GM19455 (cell line): Measurements from ENCODE around the gene EFNA2.

Experiments
- ATAC-seq: cut with Tn5 transposase; IDR thresholded peaks from one replicate; pipeline ENCODE4 v1.9.1; 2021; ENCODE audit not compliant: unreplicated experiment

The EFNA2 gene

DNA sequence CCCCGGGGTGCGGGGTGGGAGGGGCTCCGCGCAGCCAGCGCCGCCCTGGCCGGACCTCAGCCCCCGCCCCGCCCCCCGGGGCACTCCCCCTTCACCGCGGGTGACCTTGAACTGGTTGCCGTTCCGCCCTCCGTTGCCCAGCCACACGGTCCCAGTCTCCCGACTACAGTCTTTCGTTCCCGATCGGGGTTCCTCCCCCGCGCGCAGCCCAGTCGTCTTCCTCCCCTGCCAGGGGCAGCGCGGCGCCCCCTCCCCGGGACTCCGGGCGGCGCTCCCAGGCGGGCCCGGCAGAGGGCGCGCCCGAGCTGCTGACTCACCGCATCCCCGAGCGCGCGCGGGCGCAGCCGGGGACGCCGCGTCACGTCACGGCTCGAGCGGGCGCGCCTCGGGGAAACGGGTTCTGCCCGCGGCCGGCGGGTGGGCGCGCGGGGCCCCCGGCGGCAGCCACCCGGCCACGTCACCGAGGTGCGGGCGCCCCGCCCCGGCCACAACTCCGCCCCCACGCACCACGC is 36.8 kb upstream of the EFNA2 start:
- ATAC-seq, result peak; percentile 29

DNA sequence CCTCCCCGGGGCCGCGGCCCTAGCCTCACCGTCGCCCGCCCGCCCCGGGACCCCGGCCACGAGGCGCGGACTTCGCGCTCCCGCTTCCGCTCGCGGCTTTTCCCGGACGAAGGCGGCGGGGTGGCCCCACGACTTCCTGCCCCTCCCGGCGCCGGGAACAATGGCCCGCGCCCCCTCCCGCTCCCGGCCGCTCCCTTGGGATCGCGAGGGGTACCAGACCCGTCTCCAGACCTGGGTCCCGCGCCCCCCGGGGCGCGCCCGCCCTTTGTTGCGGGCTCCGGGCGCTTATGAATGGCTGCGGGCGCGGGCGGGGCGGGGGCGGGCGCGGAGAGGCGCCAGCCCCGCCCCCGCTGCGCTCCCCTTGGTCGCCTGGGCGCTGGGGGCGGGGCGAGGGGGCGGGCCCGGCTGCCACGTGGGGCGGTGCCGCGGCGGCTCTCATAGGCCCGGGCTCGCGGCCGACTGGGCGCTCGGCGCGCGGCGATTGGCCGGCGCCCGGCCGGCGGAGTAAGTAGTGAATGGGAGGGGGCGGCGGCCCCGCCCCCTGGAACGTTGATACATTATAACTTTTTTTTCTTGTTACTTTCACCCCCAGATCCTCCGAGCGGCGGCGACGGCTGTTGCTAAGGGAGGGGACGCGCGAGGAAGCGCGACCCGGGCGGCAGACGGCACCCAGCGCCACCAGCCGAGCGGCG is 36.2 kb upstream of the EFNA2 start:
- ATAC-seq, result peak; percentile 40

DNA sequence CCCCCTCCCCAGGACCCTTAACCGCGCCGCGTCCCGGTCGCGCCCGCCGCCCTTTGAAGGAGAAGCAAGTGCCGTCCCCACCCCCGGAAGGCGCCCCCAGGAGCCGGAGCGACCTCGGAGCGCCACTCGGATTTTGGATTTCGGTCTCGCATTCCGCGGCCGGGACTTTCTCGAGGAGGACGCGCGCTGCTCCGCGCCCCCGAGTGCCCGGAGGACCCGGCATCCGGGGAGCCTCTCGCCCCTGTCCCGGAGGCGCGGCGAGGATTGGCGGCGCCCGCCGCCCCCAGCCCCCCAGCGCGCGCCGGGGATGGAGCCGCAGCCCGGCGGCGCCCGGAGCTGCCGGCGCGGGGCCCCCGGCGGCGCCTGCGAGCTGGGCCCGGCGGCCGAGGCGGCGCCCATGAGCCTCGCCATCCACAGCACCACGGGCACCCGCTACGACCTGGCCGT is 35.7 kb upstream of the EFNA2 start:
- ATAC-seq, result no peak

DNA sequence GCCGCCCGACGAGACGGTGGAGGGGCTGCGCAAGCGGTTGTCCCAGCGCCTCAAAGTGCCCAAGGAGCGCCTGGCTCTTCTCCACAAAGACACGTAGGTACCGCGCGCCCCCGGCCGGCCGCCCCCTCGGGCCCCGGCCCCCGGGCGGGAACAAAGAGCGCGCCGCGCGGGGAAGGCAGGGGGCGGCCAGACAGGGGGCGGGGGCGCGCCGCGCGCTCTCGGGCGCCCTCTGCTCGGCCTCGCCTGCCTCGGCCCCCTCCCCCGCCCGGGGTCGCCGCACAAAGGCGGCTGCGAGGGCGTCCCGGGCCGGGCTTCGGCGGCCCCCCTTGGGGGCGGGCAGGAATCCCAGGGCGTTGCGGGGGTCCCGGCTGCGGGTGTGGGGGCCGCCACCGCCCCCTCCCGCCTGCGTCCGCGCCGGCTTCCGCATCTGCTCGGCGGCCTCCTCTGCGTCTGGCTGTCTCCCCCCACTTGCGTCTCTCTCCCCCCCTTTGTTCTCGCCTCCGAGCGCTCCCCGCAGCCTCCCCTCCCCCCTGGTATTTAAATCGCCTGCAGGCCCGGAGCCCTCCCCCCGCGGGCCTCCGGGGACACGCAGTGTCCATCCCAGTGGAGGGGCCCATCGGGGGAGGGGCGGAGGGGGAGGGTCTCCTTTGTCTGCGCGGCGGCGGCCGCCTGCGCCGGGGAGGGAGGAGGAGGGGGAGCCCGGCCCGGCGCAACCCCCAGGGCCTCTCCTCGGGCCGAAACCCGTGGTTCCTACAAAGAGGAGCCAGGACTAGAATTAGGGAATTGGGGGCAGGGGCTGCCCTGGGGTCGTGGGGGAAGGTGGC is 35.0 kb upstream of the EFNA2 start:
- ATAC-seq, result no peak

DNA sequence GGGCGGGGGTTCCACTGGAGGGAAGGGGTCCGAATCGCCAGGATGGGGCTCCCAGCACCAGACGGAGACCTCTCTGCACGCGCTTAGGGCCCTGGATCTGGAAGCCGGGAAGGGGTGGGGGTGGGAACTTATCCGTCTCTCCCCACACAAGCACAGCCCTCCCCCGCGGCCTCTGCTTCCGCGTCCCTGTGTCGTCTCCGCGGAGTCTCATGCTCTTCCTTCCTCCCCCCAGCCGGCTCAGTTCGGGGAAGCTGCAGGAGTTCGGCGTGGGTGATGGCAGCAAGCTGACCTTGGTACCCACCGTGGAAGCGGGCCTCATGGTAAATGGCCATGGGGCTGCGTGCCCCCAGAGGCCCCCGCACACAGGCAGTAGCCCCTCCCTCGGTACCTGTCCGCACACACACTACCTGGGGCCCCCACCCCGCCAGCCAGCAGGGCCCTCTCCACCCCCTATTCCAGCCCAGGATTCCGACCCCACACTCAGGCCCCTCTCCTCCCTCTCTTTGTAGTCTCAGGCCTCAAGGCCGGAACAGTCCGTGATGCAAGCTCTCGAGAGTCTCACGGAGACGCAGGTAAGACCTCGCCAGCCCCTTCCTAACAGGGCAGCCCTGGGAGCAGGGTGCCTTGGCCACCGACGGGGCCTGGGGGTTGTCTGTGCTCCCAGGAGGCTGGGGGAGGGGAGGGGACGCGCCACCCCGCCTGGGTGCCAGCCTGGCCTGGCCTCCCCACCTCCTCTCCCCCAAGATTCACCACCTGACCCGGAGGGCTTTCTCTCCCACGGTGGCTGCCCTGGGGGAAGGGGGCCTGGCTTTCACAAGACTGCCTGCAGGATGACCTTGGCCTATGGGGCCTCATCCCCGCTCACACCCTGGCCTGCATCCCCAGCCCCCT is 34.1 kb upstream of the EFNA2 start:
- no peak for ATAC-seq

DNA sequence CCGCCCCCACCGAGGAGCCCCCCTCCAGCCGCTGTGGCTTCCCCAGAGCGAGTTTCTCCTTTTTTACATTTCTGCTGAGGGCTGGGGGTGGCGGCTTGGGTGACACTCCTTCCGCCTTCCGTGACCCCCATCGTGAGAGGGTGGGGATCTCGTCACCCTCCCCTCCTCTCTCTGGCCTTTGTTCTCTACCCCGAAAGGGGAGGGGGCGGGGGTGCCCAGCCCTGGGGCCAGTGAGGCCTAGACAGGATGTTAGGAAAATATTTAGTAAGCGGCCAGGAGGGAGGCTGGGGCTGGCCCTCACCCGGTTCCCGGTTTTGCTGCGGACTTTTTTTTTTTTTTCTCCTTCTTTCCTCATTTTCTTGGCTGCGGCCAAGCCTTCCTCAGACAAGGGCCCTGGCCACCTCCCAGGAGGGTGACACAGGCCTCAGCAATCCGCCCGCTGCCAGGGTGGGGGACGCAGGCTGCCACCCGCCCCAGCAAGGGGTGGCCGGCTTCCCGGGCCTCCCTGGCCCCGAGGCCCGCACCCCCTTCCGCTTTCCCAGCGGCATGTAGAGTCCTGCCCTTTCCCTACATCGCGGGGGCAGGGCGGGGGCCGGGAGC is 33.4 kb upstream of the EFNA2 start:
- no peak for ATAC-seq

DNA sequence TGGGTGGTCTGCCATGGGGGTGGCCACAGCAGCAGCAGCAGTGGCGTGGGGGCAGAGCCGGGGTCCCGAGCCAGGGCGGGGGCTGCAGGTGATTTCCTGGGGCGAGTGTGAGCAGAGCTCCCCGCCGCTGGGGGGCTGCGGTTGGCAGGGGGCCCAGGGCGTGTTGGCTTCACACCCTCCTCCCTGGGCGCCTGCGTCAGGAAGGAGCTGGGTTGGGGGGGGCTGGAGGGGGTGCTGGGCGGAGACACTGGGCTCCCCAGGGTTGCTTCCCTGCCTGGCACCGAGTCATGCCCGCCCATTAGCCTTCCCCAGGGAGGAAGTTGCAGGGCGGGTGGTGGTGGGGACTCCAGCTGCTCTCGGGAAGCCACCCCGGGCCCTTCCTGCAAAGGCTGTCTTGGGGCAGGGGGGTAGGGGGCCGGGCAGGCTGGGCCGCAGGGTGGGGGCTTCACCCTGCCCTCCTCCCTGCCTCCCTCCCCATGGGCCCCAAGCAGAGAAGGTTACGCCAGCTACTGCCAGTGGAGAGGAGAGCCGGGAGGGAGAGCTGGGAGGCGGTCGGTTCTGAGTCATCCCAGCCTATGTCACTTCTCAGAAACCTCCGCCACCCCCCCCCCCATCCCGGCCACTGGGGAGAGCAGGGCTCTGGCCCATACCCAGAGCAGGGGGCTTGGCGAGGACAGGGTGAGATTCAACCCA is 32.7 kb upstream of the EFNA2 start:
- ATAC-seq, result no peak

DNA sequence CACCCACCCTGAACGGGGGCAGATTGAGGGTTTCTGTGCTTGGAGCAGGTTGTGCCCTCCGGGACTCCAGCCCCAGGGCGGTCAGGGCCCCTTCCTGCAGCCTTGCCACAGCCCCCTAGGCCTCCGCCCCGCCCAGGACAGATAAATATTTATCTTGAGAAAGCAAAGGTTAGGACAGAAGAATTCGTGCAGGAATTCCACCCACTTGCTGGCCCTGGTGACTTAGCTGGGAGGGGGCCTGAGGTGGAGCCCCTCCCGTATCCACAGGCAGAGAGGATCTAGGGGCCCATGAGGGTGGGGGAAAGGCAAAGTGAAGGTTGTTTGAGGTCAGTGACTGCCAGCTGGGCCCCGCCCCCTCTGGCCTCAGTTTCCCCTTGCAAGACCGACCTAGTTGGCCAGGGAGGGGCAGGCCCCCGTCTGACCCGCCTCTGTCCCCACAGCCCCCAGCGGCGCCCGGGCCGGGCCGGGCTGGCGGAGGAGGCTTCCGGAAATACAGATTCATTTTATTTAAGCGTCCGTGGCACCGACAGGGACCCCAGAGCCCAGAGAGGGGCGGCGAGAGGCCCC is 32.1 kb upstream of the EFNA2 start:
- ATAC-seq, result no peak

DNA sequence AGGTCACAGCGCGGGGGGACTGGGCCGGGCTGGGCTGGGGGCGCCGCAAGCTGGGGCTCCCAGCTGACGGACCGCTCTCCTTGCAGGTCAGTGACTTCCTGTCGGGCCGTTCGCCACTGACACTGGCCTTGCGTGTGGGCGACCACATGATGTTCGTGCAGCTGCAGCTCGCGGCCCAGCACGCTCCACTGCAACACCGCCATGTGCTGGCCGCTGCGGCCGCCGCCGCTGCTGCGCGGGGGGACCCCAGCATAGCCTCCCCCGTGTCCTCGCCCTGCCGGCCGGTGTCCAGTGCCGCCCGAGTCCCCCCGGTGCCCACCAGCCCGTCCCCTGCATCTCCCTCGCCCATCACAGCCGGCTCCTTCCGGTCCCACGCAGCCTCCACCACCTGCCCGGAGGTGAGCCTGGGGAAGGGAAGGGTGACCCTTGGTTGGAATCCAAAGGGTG is 31.6 kb upstream of the EFNA2 start:
- no peak for ATAC-seq

DNA sequence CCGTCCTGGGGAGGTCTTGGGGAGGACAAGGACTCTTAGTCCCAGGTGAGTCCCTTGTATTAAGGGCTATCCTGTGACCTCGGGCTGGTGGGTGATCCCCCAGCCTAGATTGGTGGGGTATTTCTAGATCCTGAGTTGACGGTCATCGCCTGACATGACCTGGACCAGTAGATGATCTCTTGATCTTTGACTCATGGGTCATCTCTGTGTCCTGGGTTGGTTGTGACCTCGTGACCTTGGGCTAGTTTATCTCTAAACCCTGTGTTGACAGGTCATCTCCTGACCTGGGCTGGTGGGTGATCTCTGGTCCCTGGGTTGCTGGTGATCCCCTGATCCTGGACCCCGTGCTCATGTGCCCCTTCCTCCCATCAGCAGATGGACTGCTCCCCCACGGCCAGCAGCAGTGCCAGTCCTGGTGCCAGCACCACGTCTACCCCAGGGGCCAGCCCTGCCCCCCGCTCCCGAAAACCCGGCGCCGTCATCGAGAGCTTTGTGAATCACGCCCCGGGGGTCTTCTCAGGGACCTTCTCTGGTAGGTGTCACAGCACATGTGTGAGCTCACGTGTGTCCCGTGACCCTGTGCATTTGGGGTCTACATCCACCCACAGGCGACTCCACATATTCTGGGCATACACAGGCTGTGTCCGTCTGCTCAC is 31.0 kb upstream of the EFNA2 start:
- ATAC-seq, result no peak

DNA sequence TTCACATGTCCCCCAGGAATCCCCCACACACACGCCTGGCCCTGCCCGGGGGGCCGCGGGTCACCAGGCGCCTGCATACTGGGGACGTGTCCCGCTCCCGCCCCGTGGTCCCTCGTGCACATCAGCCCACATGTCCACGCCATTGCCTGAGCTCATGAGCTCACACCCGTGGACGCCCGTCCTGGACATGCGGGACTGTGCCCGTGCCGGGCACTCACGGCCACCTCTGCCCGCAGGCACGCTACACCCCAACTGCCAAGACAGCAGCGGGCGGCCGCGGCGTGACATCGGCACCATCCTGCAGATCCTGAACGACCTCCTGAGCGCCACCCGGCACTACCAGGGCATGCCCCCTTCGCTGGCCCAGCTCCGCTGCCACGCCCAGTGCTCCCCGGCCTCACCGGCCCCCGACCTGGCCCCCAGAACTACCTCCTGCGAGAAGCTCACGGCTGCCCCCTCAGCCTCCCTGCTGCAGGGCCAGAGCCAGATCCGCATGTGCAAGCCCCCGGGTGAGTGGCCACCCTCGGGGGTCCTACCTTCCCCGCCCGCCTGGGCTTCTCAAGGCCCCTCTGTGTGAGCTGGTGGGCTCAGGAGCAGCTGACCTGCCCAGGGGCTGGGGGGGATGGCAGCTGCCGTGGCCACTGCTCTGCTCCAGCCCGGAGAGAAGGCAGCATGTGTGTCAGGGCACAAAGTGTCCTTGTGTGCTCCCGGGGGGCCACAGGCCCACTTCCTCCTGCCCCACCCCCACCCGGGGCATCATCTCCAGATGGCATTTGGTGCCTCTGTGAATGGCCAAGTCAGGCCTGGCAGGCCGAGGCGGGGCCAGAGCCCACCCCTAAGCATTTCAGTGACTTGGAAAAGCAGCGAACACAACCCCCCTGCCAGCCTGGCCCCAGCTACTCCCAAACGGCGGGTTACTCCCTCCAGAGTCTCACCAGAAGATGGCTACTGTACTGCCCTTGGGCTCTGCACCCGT is 30.2 kb upstream of the EFNA2 start:
- ATAC-seq, result no peak

DNA sequence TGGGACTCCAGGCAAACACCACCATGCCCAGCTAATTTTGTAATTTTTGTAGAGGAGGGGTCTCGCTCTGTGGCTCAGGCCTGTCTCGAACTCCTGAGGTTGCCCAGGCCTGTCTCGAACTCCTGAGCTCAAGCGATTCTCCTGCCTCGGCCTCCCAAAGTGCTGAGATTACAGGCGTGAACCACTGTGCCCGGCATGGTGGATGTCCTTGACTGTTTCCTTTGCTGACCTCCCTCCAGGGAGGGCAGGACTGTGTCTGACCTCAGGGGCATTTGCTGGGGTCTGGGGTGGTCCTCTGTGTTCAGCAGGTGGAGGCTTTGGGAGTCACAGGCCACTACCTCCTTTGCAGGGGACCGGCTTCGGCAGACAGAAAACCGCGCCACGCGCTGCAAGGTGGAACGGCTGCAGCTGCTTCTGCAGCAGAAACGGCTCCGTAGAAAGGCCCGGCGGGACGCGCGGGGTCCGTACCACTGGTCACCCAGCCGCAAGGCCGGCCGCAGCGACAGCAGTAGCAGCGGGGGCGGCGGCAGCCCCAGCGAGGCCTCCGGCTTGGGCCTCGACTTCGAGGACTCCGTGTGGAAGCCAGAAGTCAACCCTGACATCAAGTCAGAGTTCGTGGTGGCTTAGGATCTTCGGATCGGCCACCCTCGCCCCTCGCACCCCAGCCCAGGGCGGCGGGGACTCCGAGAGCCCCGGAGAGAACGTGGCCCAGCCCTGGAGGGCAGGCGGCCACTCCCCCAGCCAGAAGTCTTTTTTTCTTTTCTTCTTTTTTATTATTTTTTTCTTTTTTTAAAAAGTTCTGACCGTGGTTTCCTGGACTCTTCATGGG is 28.8 kb upstream of the EFNA2 start:
- no peak for ATAC-seq

DNA sequence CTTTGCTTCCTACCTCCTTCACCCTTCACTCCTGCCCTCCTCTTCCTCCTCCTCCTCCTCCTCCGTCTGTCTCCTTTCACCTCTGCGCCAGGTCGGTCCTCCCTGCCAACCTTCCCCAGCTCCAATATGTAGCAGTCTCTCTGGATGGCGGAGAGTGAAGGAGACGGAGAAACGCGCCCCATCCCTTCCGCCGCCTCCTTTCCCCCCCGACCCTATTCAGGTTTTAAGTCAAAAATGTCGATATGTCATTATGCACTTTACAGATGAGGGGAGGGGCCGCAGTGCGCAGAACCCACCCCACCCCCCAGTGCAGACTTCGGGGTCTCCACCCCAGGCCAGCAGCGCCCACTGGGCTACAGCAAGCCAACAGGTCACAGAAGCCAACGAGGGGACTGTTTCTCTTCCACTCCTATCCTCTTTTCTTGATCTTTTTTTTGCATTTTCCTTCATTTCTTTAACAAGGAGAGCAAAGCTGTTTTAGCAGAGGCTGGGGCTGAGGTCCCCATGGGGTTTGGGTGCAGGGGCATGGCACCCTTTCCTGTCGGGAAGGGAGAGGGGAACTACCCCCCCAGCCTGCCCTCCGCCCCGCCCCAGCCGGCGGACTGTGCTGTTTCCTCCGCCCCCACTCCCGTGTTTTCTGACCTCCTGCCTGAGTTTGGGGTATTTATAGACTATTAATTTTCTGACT is 28.1 kb upstream of the EFNA2 start:
- ATAC-seq, result no peak

DNA sequence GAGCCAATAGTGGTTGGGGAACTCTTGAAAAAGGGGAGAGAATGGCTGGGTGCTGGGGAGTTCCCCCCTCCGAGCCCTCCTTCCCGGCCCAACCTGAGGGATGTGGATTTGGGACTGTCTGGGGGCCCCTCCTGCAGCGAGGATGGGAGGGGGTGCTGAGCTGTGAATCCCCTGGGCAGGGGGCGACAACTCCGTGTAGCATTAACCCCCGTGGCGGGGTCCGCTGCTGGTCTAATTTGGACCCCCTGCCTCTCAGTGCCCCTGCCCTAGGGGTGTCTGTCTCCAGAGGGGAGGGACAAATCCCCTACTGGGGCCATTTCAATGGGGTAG is 27.5 kb upstream of the EFNA2 start:
- ATAC-seq, result no peak

DNA sequence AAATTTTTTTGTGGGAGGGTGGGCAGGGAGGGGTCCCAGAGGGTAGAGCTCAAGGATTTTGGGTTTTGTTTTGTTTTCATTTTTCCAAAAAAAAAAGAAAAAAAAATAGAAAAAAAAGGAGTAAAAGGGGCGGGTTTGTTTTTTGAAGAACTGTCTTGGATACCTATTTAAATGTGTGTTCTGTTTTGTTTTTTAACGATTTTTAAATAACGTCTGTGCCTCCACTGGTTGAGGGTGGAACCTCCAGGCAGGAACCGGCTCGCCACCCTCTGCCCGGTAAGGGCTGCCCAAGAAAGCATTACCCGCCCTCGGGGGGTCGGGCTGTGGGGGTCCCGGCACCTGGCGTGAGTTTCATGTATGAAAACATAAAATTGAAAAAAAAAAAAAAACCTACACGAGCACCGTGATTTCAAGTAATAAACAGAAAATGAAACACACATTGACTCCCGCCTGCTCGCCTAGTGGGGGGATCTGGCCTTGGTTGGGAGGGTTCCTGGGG is 26.9 kb upstream of the EFNA2 start:
- ATAC-seq, result no peak

DNA sequence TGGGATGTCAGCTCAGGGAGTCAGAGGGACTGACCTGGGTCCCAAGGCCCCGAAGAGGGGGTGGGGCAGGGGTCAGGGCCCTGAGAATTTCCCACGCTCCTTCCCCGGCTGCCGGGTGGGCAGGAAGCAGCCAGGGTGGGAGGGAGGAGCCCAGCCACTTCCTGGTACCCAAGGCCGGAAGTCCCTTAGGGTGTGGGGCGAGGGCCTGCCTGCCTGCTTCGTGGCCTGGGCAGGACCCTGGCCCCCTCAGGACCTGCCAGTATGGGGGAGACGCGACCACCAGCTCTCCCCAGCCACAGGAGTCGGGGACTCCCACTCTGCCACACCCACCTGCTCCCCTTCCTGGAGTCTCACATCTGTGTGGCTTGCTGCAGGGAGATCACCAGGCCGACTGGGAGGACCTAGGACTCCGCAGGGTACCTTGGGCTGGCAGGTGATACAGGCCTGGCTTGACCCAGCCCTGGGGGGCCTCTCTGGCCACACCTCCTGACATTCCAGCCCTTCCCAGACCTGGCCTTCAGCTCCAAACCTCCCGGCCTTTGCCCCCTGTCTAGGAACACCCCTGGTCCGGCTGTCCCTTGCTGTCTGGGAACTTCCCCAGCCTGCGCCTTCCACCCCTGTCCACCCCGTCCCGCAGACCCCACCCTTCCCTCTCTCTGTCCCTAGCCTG is 26.3 kb upstream of the EFNA2 start:
- ATAC-seq, result no peak
